Measurements from ENCODE around the gene CSTF1.
"Not testable (repeated sequence)": the region's sequence is repeated elsewhere in the genome, so short reads cannot be mapped to it uniquely, and the experiment has no call there.

Gene CSTF1

DNA sequence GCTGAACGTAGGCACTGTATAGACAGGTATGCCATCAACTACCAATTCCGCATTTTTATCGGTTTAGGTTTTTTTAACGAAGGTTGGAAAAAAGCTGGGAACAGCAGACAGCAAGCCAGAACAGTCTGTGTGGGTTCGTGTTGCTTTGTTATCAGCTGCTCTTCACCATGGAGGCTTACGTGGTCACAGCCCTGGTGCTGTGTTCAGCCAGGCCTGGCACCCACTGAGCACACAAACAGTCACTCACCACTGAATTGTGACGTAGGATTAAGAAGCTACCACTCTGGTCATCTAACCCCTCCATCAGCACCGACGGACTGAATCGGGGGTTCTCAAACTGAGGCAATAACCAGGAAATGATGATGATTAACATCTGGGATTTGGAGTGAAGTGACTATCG lies 20.5 kb upstream of the CSTF1 start:
- no peak for DNase-seq

GRCh38 chr20:56372850-56373249 lies 19.6 kb upstream of the CSTF1 start:
- peak; percentile 12 for DNase-seq

DNA sequence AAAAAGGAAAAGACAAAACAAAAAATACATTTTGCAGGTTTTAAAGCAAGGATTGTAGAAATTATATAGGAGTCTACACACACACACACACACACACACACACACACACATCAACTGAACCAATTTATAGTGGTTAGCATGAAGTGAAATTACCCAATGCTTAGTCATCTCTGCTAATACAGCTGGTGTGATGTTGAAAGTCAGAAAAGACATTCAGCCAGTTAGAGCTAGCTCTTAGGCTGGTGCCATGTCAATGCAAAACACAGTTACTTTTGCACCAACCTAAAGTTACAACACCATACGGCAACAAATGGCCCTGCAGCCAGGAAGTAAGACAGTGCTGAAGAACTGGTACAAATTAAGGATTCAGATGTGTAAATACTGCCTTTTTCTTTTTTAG lies 18.5 kb upstream of the CSTF1 start:
- peak; percentile 23 for DNase-seq

DNA sequence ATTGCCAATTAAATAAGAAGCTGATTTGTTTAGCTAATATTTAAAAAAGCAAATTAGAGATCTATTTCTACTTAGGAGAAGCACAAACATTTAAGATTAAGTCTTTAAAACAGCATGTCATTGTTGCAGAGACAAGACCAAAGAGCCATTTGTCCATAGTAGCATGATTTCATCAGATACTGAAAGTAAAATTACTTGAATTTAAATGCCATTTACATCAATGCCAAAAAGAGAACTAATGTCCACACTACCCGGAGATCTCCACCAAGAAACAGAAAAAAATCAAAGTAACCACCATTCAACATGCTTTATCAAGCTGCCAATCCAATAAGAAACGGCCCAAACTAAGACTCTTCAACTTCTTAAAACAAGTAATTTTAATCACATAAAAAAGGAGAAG lies 16.1 kb upstream of the CSTF1 start:
- no peak for DNase-seq

GRCh38 chr20:56378386-56378785 lies 14.1 kb upstream of the CSTF1 start:
- no peak for DNase-seq

GRCh38 chr20:56380375-56380774 lies 12.1 kb upstream of the CSTF1 start:
- DNase-seq: no peak

GRCh38 chr20:56381501-56381900 lies 10.9 kb upstream of the CSTF1 start:
- no peak for DNase-seq

- DNase-seq: no peak
These were observed 9.7 kb upstream of the CSTF1 start for GRCh38 chr20:56382696-56383095.

GRCh38 chr20:56383334-56383733 lies 9.1 kb upstream of the CSTF1 start:
- no peak for DNase-seq

DNA sequence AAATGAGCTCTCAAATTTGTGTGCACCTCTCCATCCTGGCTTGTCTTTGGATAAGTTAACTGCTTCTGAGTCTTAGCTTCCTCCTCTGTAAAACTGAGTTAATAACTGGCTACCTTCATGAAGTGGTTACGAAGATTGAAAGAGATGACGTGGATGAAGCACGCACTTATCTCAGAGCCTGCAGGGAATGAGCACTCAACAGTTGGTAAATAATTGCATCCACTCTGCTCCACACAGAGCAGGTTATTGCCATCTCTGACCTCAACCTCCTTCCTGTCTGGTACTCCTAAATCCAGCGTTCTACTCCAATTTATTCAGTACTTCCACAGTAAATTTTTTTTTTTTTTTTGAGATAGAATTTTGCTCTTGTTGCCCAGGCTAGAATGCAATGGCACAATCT lies 7.3 kb upstream of the CSTF1 start:
- no peak for DNase-seq

DNA sequence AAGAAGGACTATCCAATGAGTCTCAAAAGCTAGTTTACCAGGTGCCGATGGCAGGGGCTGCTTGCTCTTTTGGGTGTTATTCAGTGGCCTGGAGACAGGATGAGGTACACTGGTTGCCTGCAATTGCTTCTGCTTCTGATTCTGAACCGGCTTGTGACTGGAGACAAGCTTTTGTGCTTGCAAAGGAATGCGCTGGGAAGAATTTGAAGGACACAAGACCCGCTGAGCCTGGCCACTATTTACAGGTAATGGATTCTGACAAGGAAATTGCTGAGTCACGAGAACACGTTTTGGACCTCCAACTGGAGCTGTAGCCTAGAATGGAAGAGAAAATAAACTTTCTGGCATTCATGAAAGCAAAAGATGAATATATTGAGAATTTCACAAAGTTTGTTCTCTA lies 6.2 kb upstream of the CSTF1 start:
- DNase-seq: no peak

- no peak for DNase-seq
These were observed 3.6 kb upstream of the CSTF1 start for GRCh38 chr20:56388882-56389281.

DNA sequence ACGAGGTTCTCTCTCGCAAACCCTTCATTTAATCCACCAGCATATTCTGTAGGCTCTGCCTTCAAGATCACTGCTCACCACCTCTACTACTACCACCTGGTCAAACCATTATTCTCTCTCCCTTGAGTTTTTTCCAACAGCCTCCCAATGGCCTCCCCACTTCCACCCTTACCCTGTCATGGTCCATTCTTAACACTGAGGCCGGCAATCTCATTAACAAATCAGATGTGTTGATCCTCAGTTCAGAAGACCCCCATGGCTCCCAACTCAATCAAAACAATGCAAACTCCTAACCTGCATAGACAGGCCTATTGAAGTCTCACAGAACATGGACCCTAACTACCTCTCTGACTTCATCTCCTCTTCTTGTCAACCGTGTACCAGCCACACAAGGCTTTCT lies 2.6 kb upstream of the CSTF1 start:
- no peak for DNase-seq

GRCh38 chr20:56390396-56390795 lies 2.0 kb upstream of the CSTF1 start:
- not testable (repeated sequence) for DNase-seq

DNA sequence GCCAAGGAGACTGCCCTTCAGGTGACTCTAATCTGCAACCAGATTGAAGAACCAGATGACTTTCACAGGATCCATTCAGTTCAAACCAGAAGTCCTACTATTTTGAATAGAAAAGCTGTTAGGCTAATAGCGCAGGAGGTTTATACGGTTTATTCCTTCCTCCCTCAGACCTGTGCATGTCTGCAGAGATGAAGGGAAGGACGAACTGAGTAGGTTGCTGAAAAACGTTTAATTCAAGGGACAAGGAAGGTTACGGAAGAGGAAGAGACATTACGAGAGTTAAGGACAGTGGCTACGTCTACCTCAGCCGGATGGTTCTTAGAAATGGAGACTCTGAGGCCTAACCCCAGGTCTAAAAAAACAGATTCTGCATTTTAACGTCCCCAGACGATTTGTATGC lies 1.4 kb upstream of the CSTF1 start:
- no peak for DNase-seq

- DNase-seq: no peak
These were observed 781 bp upstream of the CSTF1 start for GRCh38 chr20:56391596-56392131.

DNA sequence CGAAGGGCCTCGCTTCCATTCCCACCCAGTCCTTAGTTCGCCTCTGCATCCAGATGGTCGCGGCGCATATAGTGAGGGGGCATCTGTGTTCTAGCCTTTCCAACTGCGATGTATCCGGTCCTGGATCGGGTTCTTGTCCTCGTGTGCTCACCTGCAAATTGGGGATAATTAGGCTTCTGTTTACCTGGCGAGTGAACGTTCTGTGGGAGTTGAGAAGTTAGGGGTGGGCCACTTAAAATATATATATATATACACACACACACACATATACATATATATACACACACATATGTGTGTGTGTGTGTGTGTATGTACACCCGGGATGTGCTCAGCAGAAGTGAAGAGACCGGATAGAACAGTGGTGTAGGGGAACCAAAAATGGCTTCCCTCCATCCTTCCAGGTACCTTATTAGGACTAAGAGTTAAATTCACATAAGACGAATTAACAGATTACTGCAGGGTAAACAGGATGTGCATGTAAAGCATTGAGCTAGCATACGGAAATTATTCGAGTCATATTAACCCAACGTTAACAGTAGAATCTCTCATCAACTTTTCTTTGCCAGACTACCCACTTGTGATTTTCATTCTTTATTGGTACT lies 537 bp downstream of the CSTF1 start:
- DNase-seq: no peak

- DNase-seq: no peak
These were observed 1.2 kb downstream of the CSTF1 start for GRCh38 chr20:56393653-56394052.

DNA sequence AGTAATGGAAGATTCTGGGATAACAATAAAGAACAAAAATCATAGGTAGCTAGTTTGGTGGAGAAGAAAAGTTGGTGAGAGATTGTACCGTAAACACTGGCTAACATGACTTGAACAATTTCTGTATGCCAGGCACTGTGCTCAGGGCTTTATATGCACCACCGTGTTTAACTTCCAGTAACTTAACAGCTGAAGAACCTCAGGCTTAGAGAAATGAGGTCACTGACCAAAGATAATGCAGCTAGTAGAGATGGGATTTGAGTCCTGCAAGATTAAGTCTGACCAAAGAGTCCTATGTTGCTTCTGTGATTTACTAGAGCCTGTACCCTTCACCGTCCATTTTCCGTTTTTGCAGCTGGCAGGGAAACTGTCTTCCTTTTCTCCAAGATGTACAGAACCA lies 2.7 kb downstream of the CSTF1 start:
- no peak for DNase-seq

- no peak for DNase-seq
These were observed 7.7 kb downstream of the CSTF1 start for GRCh38 chr20:56400001-56400640.

GRCh38 chr20:56403465-56403864 lies 11.0 kb downstream of the CSTF1 start:
- DNase-seq: no peak

GRCh38 chr20:56405356-56405755 lies 12.9 kb downstream of the CSTF1 start:
- not testable (repeated sequence) for DNase-seq

DNA sequence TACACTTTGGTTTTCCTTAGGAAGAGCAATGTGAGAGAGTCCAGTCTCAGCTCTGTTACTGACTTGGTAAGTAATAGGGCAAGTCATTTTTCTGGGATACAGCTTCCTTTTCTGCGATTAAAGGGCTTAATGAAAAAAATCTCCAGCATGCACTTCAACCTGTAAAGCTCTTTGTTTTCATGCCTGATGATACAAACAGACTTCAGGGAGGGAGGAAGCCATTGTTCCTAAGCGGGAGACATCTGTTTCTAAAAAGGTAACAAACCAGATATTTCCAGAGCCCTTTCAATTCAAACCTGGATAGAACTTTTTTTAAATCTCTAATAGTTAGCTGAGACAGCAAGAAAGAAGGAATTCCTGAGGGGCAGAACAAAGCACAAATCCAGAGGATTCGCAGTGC lies 14.5 kb downstream of the CSTF1 start:
- DNase-seq: no peak

GRCh38 chr20:56409521-56409920 lies 17.1 kb downstream of the CSTF1 start:
- no peak for DNase-seq

- no peak for DNase-seq
These were observed 17.5 kb downstream of the CSTF1 start for GRCh38 chr20:56409956-56410355.

Data from NK-92 treated with Interleukin-12 subunit alpha and Interleukin-12 subunit beta, amount 100 ng/mL, for 24 hours (cell line).